Endothelial cell of umbilical vein (primary cell): ENCODE data around the gene TMEM150C. TPM values are rescaled to one million over a fixed set of nuclear protein-coding genes. Genes with fewer than 3 reads are reported as not detected.

Experiments used
- BruUV-seq: library from RNA; stranded (reverse); fragments of 400-500 nt; replicated peaks from 2 replicates; lab custom pipeline; 2021; lab: Mats Ljungman, UMichigan
- CTCF ChIA-PET: fragments of 300-600, 350-600 bp; sonication (Branson Sonifier 250); formaldehyde crosslinking; loops from one replicate; lab custom pipeline; 2021; ENCODE audit warnings: antibody characterized with exemption, inconsistent platforms; lab: Charles Lee
- POLR2A ChIA-PET: fragments of 300-600, 350-600 bp; sonication (Branson Sonifier 250); formaldehyde crosslinking; loops from one replicate; lab custom pipeline; 2021; ENCODE audit warnings: antibody characterized with exemption, inconsistent platforms; lab: Charles Lee
- DNase-seq: peaks from one replicate; pipeline ENCODE4 v3.0.0-alpha.2; 2011; ENCODE audit warnings: low read depth, low spot score
- FAIRE-seq: peaks from 2 replicates; lab custom pipeline; 2011; peaks lifted over from hg19 to GRCh38; lab: Jason Lieb, UNC
- H2AFZ ChIP-seq: 2 replicates; pipeline ENCODE4 v1.6.0; 2012; ENCODE audit warnings: low read depth, low read length, control low read depth, inconsistent platforms
- H3K27ac ChIP-seq: 2 replicates; pipeline ENCODE4 v1.5.1; 2011; ENCODE audit warnings: low read depth, mild to moderate bottlenecking, control low read depth, low read length, moderate library complexity; ENCODE audit not compliant: insufficient read depth
- H3K27me3 ChIP-seq, 2 experiments: 2 replicates each; pipeline versions ENCODE4 v1.6.0 to v1.6.1; 2011; ENCODE audit warnings: low read length in 2 of 2, mixed read lengths in 1 of 2; ENCODE audit not compliant: control insufficient read depth in 2 of 2, insufficient read depth in 2 of 2
- H3K36me3 ChIP-seq, 2 experiments: 2 replicates in 1 of 2; 3 replicates in 1 of 2; pipeline ENCODE4 v1.5.1; 2011; ENCODE audit warnings: low read length in 2 of 2, mild to moderate bottlenecking in 1 of 2, moderate library complexity in 1 of 2; ENCODE audit not compliant: control insufficient read depth in 2 of 2, insufficient read depth in 2 of 2; ENCODE audit errors: extremely low read depth in 1 of 2
- H3K4me1 ChIP-seq: 3 replicates; pipeline ENCODE4 v1.5.1; 2011; ENCODE audit warnings: mild to moderate bottlenecking, low read length; ENCODE audit not compliant: control insufficient read depth, insufficient read depth; ENCODE audit errors: extremely low read depth
- H3K4me2 ChIP-seq: 2 replicates; pipeline ENCODE4 v1.6.1; 2011; ENCODE audit warnings: low read length, control low read depth, mixed read lengths; ENCODE audit not compliant: insufficient read depth
- H3K4me3 ChIP-seq, 3 experiments: fragments of 200-600 bp in 1 of 3; sonication (generic), shearing (Covaris generic) in 1 of 3; replicated peaks in 1 of 3; 2 replicates each; pipeline ENCODE4 v1.5.1; 2011 to 2016; ENCODE audit warnings: control low read depth in 3 of 3, low read length in 3 of 3, mild to moderate bottlenecking in 2 of 3, inconsistent platforms in 1 of 3, low read depth in 1 of 3, moderate library complexity in 1 of 3; ENCODE audit not compliant: insufficient read depth in 1 of 3
- H3K79me2 ChIP-seq: 2 replicates; pipeline ENCODE4 v1.6.0; 2012; ENCODE audit warnings: low read length, inconsistent platforms; ENCODE audit not compliant: control insufficient read depth, insufficient read depth
- H3K9ac ChIP-seq: replicated peaks from 2 replicates; pipeline ENCODE3; 2011; ENCODE audit warnings: low read length, control low read depth; ENCODE audit not compliant: insufficient read depth; ENCODE audit errors: extremely low read depth
- H3K9me1 ChIP-seq: replicated peaks from 3 replicates; pipeline ENCODE4 v1.6.0; 2011; ENCODE audit warnings: mild to moderate bottlenecking, low read length; ENCODE audit not compliant: control insufficient read depth, insufficient read depth; ENCODE audit errors: extremely low read depth
- H3K9me3 ChIP-seq: replicated peaks from 2 replicates; pipeline ENCODE4 v1.5.1; 2012; ENCODE audit warnings: low read length, inconsistent platforms; ENCODE audit not compliant: control insufficient read depth, insufficient read depth
- H4K20me1 ChIP-seq: replicated peaks from 2 replicates; pipeline ENCODE3; 2011; ENCODE audit warnings: mild to moderate bottlenecking, low read length; ENCODE audit not compliant: control insufficient read depth, insufficient read depth; ENCODE audit errors: extremely low read depth
- CTCF ChIP-seq, 2 donors: IDR thresholded peaks; 1 replicate in 1 of 2; 2 replicates in 1 of 2; pipeline ENCODE4 v1.5.1; 2011; ENCODE audit warnings: low read length in 2 of 2, mild to moderate bottlenecking in 2 of 2, moderate library complexity in 2 of 2, control low read depth in 1 of 2, inconsistent platforms in 1 of 2, low read depth in 1 of 2; ENCODE audit not compliant: insufficient read depth in 1 of 2; ENCODE audit errors: extremely low read depth in 1 of 2
- EZH2 ChIP-seq: IDR thresholded peaks from 2 replicates; pipeline ENCODE4 v1.6.1; 2012; ENCODE audit warnings: borderline replicate concordance, low read depth, mild to moderate bottlenecking, moderate library complexity, low read length, inconsistent platforms; ENCODE audit not compliant: severe bottlenecking
- FOS ChIP-seq: IDR thresholded peaks from 2 replicates; pipeline ENCODE4 v1.6.1; 2011; ENCODE audit warnings: mild to moderate bottlenecking, low read length, moderate library complexity, borderline replicate concordance; ENCODE audit not compliant: insufficient read depth
- GATA2 ChIP-seq: IDR thresholded peaks from 2 replicates; pipeline ENCODE4 v1.7.0; 2011; ENCODE audit warnings: low read depth, mild to moderate bottlenecking, moderate library complexity, mixed read lengths, low read length; ENCODE audit not compliant: insufficient read length, insufficient read depth
- JUN ChIP-seq: IDR thresholded peaks from 2 replicates; pipeline ENCODE4 v1.6.1; 2011; ENCODE audit warnings: borderline replicate concordance, low read depth; ENCODE audit not compliant: insufficient read length, insufficient read depth
- MYC ChIP-seq: IDR thresholded peaks from one replicate; pipeline ENCODE4 v1.6.1; 2011; ENCODE audit warnings: mild to moderate bottlenecking, low read depth, low read length
- POLR2A ChIP-seq: IDR thresholded peaks from 2 replicates; pipeline ENCODE4 v1.6.1; 2012; ENCODE audit warnings: low read depth, mild to moderate bottlenecking, control low read depth, low read length
- POLR2AphosphoS5 ChIP-seq: IDR thresholded peaks from 2 replicates; pipeline ENCODE4 v1.6.1; 2012; ENCODE audit warnings: low read depth, mild to moderate bottlenecking, control low read depth, low read length, moderate library complexity; ENCODE audit not compliant: insufficient read depth
- dilution Hi-C: fragments of 300-500 bp; cut with MboI; formaldehyde crosslinking; loops from one replicate; pipeline ENCODE4 v1.15.0; 2019; ENCODE audit warnings: low sequenced_read_pairs; ENCODE audit not compliant: extremely low pct_ligation_motif_present
- intact Hi-C: fragments of 100-400 bp; cut with micrococcal nuclease; formaldehyde crosslinking; loops from one replicate; pipeline ENCODE4 v1.10.0; 2022
- polyA plus RNA-seq, 4 experiments: library from polyadenylated mRNA; depleted of rRNA in 3 of 4; stranded (reverse) in 3 of 4; unstranded in 1 of 4; fragments of >200 nt; gene quantifications; 2 replicates each; pipeline versions ENCODE4 v1.2.1 to v1.2.3, GENCODE V29; 2011 to 2012; ENCODE audit warnings: missing spikeins in 1 of 4
- total RNA-seq: library from RNA; stranded (reverse); gene quantifications from 2 replicates; pipeline ENCODE4 v1.2.3, GENCODE V29; 2021
- TF ChIP-seq, protein P1 (sequence below): IDR thresholded peaks from 2 replicates; pipeline ENCODE4 v1.6.1; 2011; ENCODE audit not compliant: insufficient read depth, insufficient read length

TMEM150C gene
- total and polyA plus RNA-seq, 2 donors (not counting 3 experiments of a cell fraction or from before 2014, with no cell fraction given), result 4.1 to 6.6 TPM

DNA sequence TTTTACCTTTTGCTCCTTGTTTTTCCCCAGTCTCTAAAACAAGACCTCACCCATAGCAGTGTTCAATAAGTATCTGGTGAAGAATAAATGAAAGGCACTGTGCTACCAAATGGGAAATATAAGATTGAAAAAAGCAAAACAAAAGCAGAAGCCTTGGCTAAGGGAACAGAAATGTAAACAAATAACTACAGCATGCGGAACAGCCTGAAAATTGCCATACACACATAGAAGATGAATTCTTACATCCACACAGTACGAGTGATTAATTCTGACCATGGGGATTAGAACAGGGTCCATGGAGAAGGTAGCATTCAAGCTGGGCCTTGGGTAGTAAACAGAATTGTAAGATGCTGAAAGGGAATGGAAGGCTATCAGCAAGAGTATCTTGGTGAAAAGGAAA, 40.5 kb downstream of the TMEM150C start:
- FAIRE-seq (no peak), DNase-seq (no peak)
- H2AFZ ChIP-seq, result no peak overlapping the region
- ChIA-PET POLR2A (no interaction called here), CTCF (no interaction called here)
- H3K9me3 ChIP-seq, result no peaks in the 10 kb centered on the region
- H3K4me1 ChIP-seq, result peaks cover 35% of the 10 kb centered on the region
- no peaks in the 10 kb centered on the region for H4K20me1 ChIP-seq
- H3K36me3 ChIP-seq, result no peaks in the 10 kb centered on the region
- H3K79me2 ChIP-seq, result no peaks in the 10 kb centered on the region
- no peak overlapping the region for H3K9ac ChIP-seq
- H3K27ac ChIP-seq, result no peak overlapping the region
- dilution Hi-C loops (no loop called here), intact Hi-C loops (no loop called here)
- no peak overlapping the region for H3K4me2 ChIP-seq
- no peaks in the 10 kb centered on the region for H3K27me3 ChIP-seq
- TF ChIP-seq EZH2, result no peak
- no peak for TF ChIP-seq MYC
- TF ChIP-seq, protein P1, sequence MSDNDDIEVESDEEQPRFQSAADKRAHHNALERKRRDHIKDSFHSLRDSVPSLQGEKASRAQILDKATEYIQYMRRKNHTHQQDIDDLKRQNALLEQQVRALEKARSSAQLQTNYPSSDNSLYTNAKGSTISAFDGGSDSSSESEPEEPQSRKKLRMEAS, result no peak
- no peak for TF ChIP-seq FOS
- TF ChIP-seq JUN, result no peak
- TF ChIP-seq POLR2AphosphoS5, result no peak
- TF ChIP-seq POLR2A, result no peak
- no peak for TF ChIP-seq GATA2
- no peak for TF ChIP-seq CTCF (IDR thresholded peaks at IDR 0.05; ENCODE audit: extremely low read depth in 1 of 2, insufficient read depth in 1 of 2, low read depth in 1 of 2, low read length in 2 of 2)
- BruUV-seq, result no TSS peak
- no peak overlapping the region for H3K4me3 ChIP-seq
- H3K9me1 ChIP-seq, result no peaks in the 10 kb centered on the region
